ENCODE data around the gene CSK. TPM values are rescaled to one million over a fixed set of nuclear protein-coding genes. Genes with fewer than 3 reads are reported as not detected.

Gene CSK
- total and polyA plus RNA-seq, 2 of the 8 experiments (the other 6 are each of a cell fraction or from before 2014, with no cell fraction given) = 13.7 to 50.2 TPM

DNA sequence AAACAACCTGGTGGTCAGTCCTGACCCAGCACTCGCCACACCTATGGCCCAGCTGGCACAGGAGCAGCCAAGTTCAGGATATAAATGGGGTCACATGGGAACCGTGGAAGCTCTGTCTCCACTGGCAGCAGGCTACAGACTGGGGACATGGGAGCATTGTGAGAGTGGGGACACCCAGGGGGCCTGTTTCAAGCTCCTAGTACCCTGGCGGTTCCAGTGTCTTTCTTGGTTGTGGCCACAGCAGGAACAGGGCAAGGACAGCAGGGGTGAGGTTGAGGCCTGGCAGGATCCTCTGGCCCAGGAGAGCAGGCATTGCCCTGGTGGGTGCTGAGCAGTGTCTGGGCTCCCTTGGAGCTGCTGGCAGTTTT, 1.9 kb downstream of the CSK start:
- Histone ChIP-seq H3K14ac (ENCODE audit: insufficient read length) (no peak overlapping the region), H3K4me3 (ENCODE audit: extremely low read depth in 1 of 4, insufficient read depth in 2 of 4, low read depth in 3 of 4, low read length in 4 of 4) (no peak overlapping the region; a peak in 1 of 8 replicates), H3K4me2 (ENCODE audit: insufficient read depth in 1 of 2, low read depth in 2 of 2, low read length in 2 of 2) (peak overlapping the region; percentile 86 to 91; a peak in 3 of 4 replicates), H2BK5ac (ENCODE audit: low read depth, low read length) (no peak overlapping the region), H3K9me3 (ENCODE audit: insufficient read depth in 2 of 2, low read depth in 1 of 2, low read length in 1 of 2) (no peaks in the 10 kb centered on the region), H3K27me3 (replicated peaks in 1 of 4; ENCODE audit: control insufficient read depth in 3 of 4, extremely low read depth in 1 of 4, insufficient read depth in 3 of 4, low read length in 3 of 4) (peaks cover 0 to 15% (median 11%) of the 10 kb centered on the region in 4 experiments; a peak in 6 of 7 replicates), H3K4ac (replicated peaks; ENCODE audit: insufficient read length, low read depth, low read length) (no peak overlapping the region), H3K4me1 (replicated peaks in 1 of 4; ENCODE audit: control insufficient read depth in 3 of 4, insufficient read depth in 4 of 4, low read length in 3 of 4) (peaks cover 4 to 29% (median 23%) of the 10 kb centered on the region in 4 experiments), H4K20me1 (replicated peaks in 1 of 2; ENCODE audit: control insufficient read depth in 1 of 2, insufficient read depth in 2 of 2, low read length in 2 of 2) (peaks cover 8 to 29% of the 10 kb centered on the region in 2 experiments), H3K79me2 (ENCODE audit: control insufficient read depth in 1 of 2, insufficient read depth in 2 of 2, low read length in 2 of 2) (peaks cover 0 to 6% of the 10 kb centered on the region in 2 experiments; a peak in 1 of 4 replicates), H2AFZ (ENCODE audit: low read length) (no peak overlapping the region), H3K27ac (ENCODE audit: low read depth, low read length) (no peak overlapping the region), H3K56ac (replicated peaks; ENCODE audit: insufficient read length, low read depth, low read length) (no peak overlapping the region), H3K23ac (ENCODE audit: insufficient read length) (no peak overlapping the region), H3K18ac (ENCODE audit: extremely low read depth, low read length) (no peak overlapping the region), H2AK5ac (ENCODE audit: low read depth, low read length) (no peak overlapping the region), H4K91ac (replicated peaks; ENCODE audit: insufficient read length, low read length) (no peak overlapping the region), H2BK120ac (replicated peaks; ENCODE audit: low read depth, low read length) (no peak overlapping the region), H4K8ac (ENCODE audit: extremely low read depth, insufficient read depth, low read length) (no peak overlapping the region), H3K23me2 (ENCODE audit: low read depth, low read length) (peaks cover 9% of the 10 kb centered on the region), H3K36me3 (ENCODE audit: control insufficient read depth in 2 of 4, insufficient read depth in 4 of 4, low read length in 3 of 4) (no peaks in the 10 kb centered on the region), H3K9ac (replicated peaks in 1 of 4; ENCODE audit: extremely low read depth in 1 of 4, low read depth in 3 of 4, low read length in 3 of 4) (no peak overlapping the region), H4K5ac (ENCODE audit: insufficient read length, low read depth, low read length) (no peak overlapping the region), H2BK15ac (ENCODE audit: low read length) (no peak overlapping the region), H2BK20ac (ENCODE audit: low read length) (no peak overlapping the region), H2BK12ac (ENCODE audit: low read depth, low read length) (no peak overlapping the region), H3K79me1 (ENCODE audit: low read depth, low read length) (peaks cover 18% of the 10 kb centered on the region)
- POLR2A ChIA-PET (ENCODE audit: partially characterized antibody) = interaction anchor here (0.6 to 5.6 kb wide), 12 partner anchors 10 to 212 kb away, joined by 3 to 26 read pairs (median 4); partner anchors contain the start of gene CLK3
- 96% methylated on average over 3 of the region's 3 CpGs; no CpG with 5 or more reads in 1 of the 2 experiments for WGBS, 2 experiments (ENCODE audit: extremely low coverage in 1 of 2, insufficient coverage in 1 of 2, insufficient read length in 1 of 2, insufficient replicate concordance in 2 of 2, low coverage in 1 of 2, low lambda C conversion rate in 2 of 2, missing lambda C conversion rate in 1 of 2)
- FAIRE-seq (no peak), DNase-seq (ENCODE audit: low read depth in 1 of 2, low spot score in 2 of 2) (no peak)
- CTCF ChIA-PET (ENCODE audit: partially characterized antibody) = interaction anchor here (0.6 to 53.7 kb wide), 16 partner anchors 9 to 167 kb away, joined by 3 to 1439 read pairs (median 8); partner anchors contain the start of genes CLK3, CPLX3 and LMAN1L
- no peak for TF ChIP-seq GABPA (IDR thresholded peaks at IDR 0.05; ENCODE audit: borderline replicate concordance, insufficient read depth, low read length)
- TF ChIP-seq TAF7 (optimal IDR thresholded peaks at IDR 0.05; ENCODE audit: borderline replicate concordance, low read depth, low read length) = no peak
- no peak for TF ChIP-seq HDAC2 (IDR thresholded peaks at IDR 0.05; ENCODE audit: borderline replicate concordance in 1 of 2, low read depth in 2 of 2, low read length in 2 of 2)
- no peak for TF ChIP-seq TEAD4 (IDR thresholded peaks at IDR 0.05; ENCODE audit: low read depth, low read length)
- TF ChIP-seq TBP (IDR thresholded peaks at IDR 0.05; ENCODE audit: low read depth, low read length) = no peak
- TF ChIP-seq YY1 (IDR thresholded peaks at IDR 0.05; ENCODE audit: low read depth, low read length) = no peak
